Transverse colon (tissue), 4 donors: Measurements from ENCODE around the gene MKRN2. TPM values are rescaled to one million over a fixed set of nuclear protein-coding genes. Genes with fewer than 3 reads are reported as not detected.

Experiments
- DNase-seq: peaks from one replicate; pipeline ENCODE4 v3.0.0-alpha.2; 2019
- H3K27ac ChIP-seq, 4 donors: fragments of 200-600 bp; sonication (generic); 2 replicates each; pipeline ENCODE4 v1.5.1; 2016 to 2018; ENCODE audit warnings: inconsistent platforms in 4 of 4
- H3K27me3 ChIP-seq: fragments of 200-600 bp; sonication (generic); 2 replicates; pipeline ENCODE4 v1.5.1; 2017; ENCODE audit warnings: inconsistent platforms
- H3K36me3 ChIP-seq, 4 donors: fragments of 200-600 bp; sonication (generic); 2 replicates each; pipeline ENCODE4 v1.5.1; 2017 to 2019; ENCODE audit warnings: inconsistent platforms in 4 of 4
- H3K4me1 ChIP-seq, 4 donors: fragments of 200-600 bp; sonication (generic); 2 replicates each; pipeline ENCODE4 v1.5.1; 2017 to 2020; ENCODE audit warnings: inconsistent platforms in 4 of 4
- H3K4me3 ChIP-seq, 4 donors: fragments of 200-600 bp; sonication (generic); 1 replicate in 1 of 4; 2 replicates in 3 of 4; pipeline versions ENCODE4 v1.5.1 to v1.6.1; 2017 to 2019; ENCODE audit warnings: inconsistent platforms in 4 of 4
- H3K9me3 ChIP-seq, 2 donors: fragments of 200-600 bp; sonication (generic); 2 replicates each; pipeline ENCODE4 v1.5.1; 2017 to 2019; ENCODE audit warnings: inconsistent platforms in 2 of 2
- EP300 ChIP-seq: sonication (generic); formaldehyde crosslinking; IDR thresholded peaks from one replicate; pipeline ENCODE4 v1.6.1; 2017; ENCODE audit warnings: antibody characterized with exemption, low read depth
- POLR2A ChIP-seq: fragments of 450-650 bp; IDR thresholded peaks from one replicate; pipeline ENCODE4 v1.6.1; 2016; ENCODE audit warnings: antibody characterized with exemption, mild to moderate bottlenecking, moderate library complexity
- POLR2AphosphoS5 ChIP-seq, 3 donors: sonication (generic); formaldehyde crosslinking; IDR thresholded peaks; one replicate each; pipeline ENCODE4 v1.6.1; 2016; ENCODE audit warnings: antibody characterized with exemption in 3 of 3
- WGBS, 2 donors: methylation state at CpG; one replicate each; pipeline ENCODE4 v1.1.5; 2018; ENCODE audit warnings: low coverage in 1 of 2; 5-methylcytosine and 5-hydroxymethylcytosine counted together
- in situ Hi-C, 4 donors: fragments of 200-750 bp; cut with MboI; loops; one replicate each; pipeline versions ENCODE4 v1.15.0 to v1.15.1; 2017; ENCODE audit warnings: low sequenced_read_pairs in 3 of 4, low pct_ligation_motif_present in 1 of 4, low pct_unique_long_range_greater_than_20kb in 1 of 4
- intact Hi-C: fragments of 100-400 bp; cut with DNase I; formaldehyde crosslinking; loops from one replicate; pipeline ENCODE4 v1.15.1; 2023; ENCODE audit warnings: low total_unique reads
- total RNA-seq, 4 donors: library from RNA; depleted of rRNA; stranded (reverse); fragments of >200 nt; gene quantifications; one replicate each; pipeline ENCODE4 v1.1.0, GENCODE V29; 2016
- TF ChIP-seq, protein P1 (sequence below), 5 experiments: fragments of 200-600 bp in 3 of 5; fragments of 450-650 bp in 2 of 5; sonication (generic) in 3 of 5; IDR thresholded peaks; 1 replicate in 2 of 5; 2 replicates in 3 of 5; pipeline ENCODE4 v1.5.1; 2016 to 2017; ENCODE audit warnings: antibody characterized with exemption in 5 of 5, inconsistent platforms in 3 of 5, mild to moderate bottlenecking in 2 of 5, moderate library complexity in 1 of 5

MKRN2 gene
- total RNA-seq, 4 donors from 2014 or later: 22.9 to 30.6 (median 25.4) TPM

DNA sequence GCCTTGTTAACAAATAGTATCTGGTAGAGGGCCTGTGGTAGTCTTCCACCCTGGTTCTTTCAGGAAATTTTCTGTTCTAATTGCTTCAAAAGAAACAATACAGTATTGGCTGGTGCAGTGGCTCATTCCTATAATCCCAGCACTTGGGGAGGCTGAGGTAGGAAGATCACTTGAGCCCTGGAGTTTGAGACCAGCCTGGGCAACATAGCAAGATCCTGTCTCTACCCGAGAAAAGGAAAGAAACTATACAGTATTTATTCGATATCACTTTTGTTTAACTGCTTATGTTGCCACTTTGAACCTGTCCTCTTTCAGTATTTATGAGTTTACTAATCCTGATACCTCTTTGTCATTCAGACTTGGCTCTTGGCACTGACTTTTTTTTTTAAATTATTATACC is 4.5 kb downstream of the MKRN2 start:
- Histone ChIP-seq H3K27me3 (no peaks in the 10 kb centered on the region), H3K27ac (no peak overlapping the region), H3K4me3 (no peak overlapping the region), H3K4me1 (peaks cover 13 to 26% (median 22%) of the 10 kb centered on the region in 4 donors), H3K9me3 (no peaks in the 10 kb centered on the region), H3K36me3 (peaks cover 0 to 1% (median 0%) of the 10 kb centered on the region in 4 donors)
- intact Hi-C loops: no loop called here
- TF ChIP-seq, protein P1, sequence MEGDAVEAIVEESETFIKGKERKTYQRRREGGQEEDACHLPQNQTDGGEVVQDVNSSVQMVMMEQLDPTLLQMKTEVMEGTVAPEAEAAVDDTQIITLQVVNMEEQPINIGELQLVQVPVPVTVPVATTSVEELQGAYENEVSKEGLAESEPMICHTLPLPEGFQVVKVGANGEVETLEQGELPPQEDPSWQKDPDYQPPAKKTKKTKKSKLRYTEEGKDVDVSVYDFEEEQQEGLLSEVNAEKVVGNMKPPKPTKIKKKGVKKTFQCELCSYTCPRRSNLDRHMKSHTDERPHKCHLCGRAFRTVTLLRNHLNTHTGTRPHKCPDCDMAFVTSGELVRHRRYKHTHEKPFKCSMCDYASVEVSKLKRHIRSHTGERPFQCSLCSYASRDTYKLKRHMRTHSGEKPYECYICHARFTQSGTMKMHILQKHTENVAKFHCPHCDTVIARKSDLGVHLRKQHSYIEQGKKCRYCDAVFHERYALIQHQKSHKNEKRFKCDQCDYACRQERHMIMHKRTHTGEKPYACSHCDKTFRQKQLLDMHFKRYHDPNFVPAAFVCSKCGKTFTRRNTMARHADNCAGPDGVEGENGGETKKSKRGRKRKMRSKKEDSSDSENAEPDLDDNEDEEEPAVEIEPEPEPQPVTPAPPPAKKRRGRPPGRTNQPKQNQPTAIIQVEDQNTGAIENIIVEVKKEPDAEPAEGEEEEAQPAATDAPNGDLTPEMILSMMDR (IDR thresholded peaks at IDR 0.05): no peak
- TF ChIP-seq POLR2A: no peak
- TF ChIP-seq POLR2AphosphoS5 (IDR thresholded peaks at IDR 0.05): no peak
- no peak for TF ChIP-seq EP300
- no peak for DNase-seq
- in situ Hi-C loops: loop anchor here in 1 of 4 donors (25.0 kb wide), 1 partner anchor 151 kb away; no protein-coding TSS in a partner anchor
- 46 to 54% methylated on average over 2 of the region's 2 CpGs for WGBS, 2 donors

DNA sequence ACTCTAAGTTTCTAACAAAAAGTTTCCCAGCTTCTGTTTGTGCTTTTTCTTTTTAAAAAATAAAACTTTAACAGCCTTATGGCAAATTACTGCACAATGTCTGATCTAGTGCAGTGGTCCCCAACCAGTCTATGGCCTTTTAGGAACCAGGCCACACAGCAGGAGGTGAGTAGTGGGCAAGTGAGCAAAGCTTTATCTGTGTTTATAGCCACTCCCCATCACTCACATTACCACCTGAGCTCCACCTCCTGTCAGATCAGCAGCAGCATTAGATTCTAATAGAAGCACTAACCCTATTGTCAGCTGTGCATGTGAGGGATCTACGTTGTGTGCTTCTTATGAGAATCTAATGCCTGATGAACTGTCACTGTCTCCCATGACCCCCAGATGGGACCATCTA is 5.6 kb downstream of the MKRN2 start:
- WGBS, 2 donors: 86% methylated on average over 1 of the region's 1 CpG; no CpG with 5 or more reads in 1 of the 2 donors
- intact Hi-C loops: no loop called here

DNA sequence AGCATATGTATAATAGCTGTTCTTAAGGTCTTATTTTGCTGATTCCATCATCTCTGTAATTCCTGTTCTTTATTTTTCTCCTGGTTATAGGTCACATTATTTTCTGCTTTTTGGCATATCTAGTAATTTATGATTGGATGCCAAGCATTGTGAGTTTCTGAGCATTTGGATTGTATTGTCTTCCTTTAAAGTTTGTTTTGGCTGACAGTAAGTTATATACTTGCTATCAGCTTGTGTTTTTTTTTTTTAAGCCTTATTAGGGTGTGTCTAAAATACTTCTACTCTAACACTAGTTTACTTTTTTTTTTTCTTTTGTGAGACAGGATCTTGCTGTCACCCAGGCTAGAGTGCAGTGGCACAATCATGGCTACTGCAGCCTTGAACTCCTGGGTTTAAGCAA is 10.1 kb downstream of the MKRN2 start:
- H3K4me1 ChIP-seq: peaks cover 0 to 3% (median 0%) of the 10 kb centered on the region in 4 donors
- no peak overlapping the region for H3K4me3 ChIP-seq
- no peaks in the 10 kb centered on the region for H3K27me3 ChIP-seq
- TF ChIP-seq POLR2AphosphoS5 (IDR thresholded peaks at IDR 0.05): no peak
- TF ChIP-seq EP300: no peak
- no peak for TF ChIP-seq POLR2A
- TF ChIP-seq, protein P1 (IDR thresholded peaks at IDR 0.05): no peak
- H3K27ac ChIP-seq: no peak overlapping the region
- intact Hi-C loops: no loop called here
- DNase-seq: no peak
- H3K36me3 ChIP-seq: peaks cover 0 to 25% (median 7%) of the 10 kb centered on the region in 4 donors
- H3K9me3 ChIP-seq: no peaks in the 10 kb centered on the region
- in situ Hi-C loops: loop anchor here in 1 of 4 donors (25.0 kb wide), 1 partner anchor 145 kb away; no protein-coding TSS in a partner anchor

More for the DNA sequence above, 5.6 kb downstream of the MKRN2 start:
- no peak for DNase-seq
- in situ Hi-C loops: loop anchor here in 1 of 4 donors (25.0 kb wide), 1 partner anchor 150 kb away; no protein-coding TSS in a partner anchor
- H3K27ac ChIP-seq: no peak overlapping the region
- TF ChIP-seq POLR2AphosphoS5 (IDR thresholded peaks at IDR 0.05): no peak
- no peak for TF ChIP-seq POLR2A
- TF ChIP-seq, protein P1 (IDR thresholded peaks at IDR 0.05): no peak
- no peak for TF ChIP-seq EP300
- H3K4me1 ChIP-seq: peaks cover 13 to 25% (median 21%) of the 10 kb centered on the region in 4 donors
- H3K9me3 ChIP-seq: no peaks in the 10 kb centered on the region
- peaks cover 0 to 3% (median 0%) of the 10 kb centered on the region in 4 donors for H3K36me3 ChIP-seq
- H3K27me3 ChIP-seq: no peaks in the 10 kb centered on the region
- H3K4me3 ChIP-seq: no peak overlapping the region

DNA sequence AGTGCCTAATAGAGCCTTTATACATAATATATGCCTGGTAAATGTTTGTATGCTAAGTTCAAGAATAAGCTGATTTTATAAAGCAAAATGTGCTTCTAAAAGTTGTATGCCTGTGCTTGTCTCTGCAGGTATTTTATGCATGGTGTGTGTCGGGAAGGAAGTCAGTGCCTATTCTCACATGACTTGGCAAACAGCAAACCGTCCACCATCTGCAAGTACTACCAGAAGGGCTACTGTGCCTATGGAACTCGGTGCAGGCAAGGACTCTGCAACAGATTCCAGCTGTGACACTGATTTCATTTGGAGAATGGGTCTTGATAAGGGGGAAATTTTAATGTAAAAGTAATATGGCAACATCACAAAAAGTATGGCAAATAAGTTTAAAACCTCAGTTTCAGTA is 11.9 kb downstream of the MKRN2 start:
- Histone ChIP-seq H3K9me3 (no peaks in the 10 kb centered on the region), H3K27me3 (no peaks in the 10 kb centered on the region), H3K4me1 (no peaks in the 10 kb centered on the region), H3K36me3 (peaks cover 0 to 42% (median 15%) of the 10 kb centered on the region in 4 donors), H3K27ac (no peak overlapping the region), H3K4me3 (no peak overlapping the region)
- TF ChIP-seq POLR2A: no peak
- intact Hi-C loops: no loop called here
- 65 to 76% methylated on average over 3 of the region's 3 CpGs for WGBS, 2 donors
- in situ Hi-C loops: loop anchor here in 1 of 4 donors (25.0 kb wide), 1 partner anchor 144 kb away; no protein-coding TSS in a partner anchor
- DNase-seq: no peak

DNA sequence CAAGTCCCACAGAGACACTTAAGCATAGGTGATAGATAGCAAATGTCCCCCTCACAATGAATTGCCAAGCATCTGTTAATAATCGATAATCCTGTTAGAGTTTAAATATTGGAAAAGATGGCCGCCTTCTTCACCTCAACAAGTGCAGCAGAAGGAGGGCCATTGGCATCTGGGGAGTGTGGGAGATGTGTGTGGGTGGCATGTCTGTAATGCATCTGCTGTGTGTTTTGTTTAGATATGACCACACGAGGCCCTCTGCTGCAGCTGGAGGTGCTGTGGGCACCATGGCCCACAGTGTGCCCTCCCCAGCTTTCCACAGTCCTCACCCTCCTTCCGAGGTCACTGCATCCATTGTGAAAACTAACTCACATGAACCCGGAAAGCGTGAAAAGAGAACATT is 12.9 kb downstream of the MKRN2 start:
- intact Hi-C loops: no loop called here
- no peak overlapping the region for H3K27ac ChIP-seq
- H3K36me3 ChIP-seq: peaks cover 0 to 53% (median 19%) of the 10 kb centered on the region in 4 donors
- no peak for DNase-seq
- H3K27me3 ChIP-seq: no peaks in the 10 kb centered on the region
- TF ChIP-seq POLR2A: no peak
- no peak for TF ChIP-seq POLR2AphosphoS5 (IDR thresholded peaks at IDR 0.05)
- no peak for TF ChIP-seq EP300
- TF ChIP-seq, protein P1 (IDR thresholded peaks at IDR 0.05): no peak
- in situ Hi-C loops: loop anchor here in 1 of 4 donors (25.0 kb wide), 1 partner anchor 142 kb away; no protein-coding TSS in a partner anchor
- 83 to 100% methylated on average over 2 to 6 of the region's 6 CpGs for WGBS, 2 donors
- no peak overlapping the region for H3K4me3 ChIP-seq
- H3K9me3 ChIP-seq: no peaks in the 10 kb centered on the region
- H3K4me1 ChIP-seq: no peaks in the 10 kb centered on the region
